ENCODE data around the gene SLC25A26.

- peak; percentile 72 for TF ChIP-seq POLR2A (IDR thresholded peaks at IDR 0.05)
- TF ChIP-seq CTCF (IDR thresholded peaks at IDR 0.05) = no peak
These were observed at the start of gene SLC25A26 for GRCh38 chr3:66220602-66221377.

Measured in transverse colon (tissue), 3 donors.